H1 (cell line): Measurements from ENCODE around the gene SMURF2. TPM values are rescaled to one million over a fixed set of nuclear protein-coding genes. Genes with fewer than 3 reads are reported as not detected.

Source experiments
- CTCF ChIA-PET: fragments of 300-600 bp; sonication (Branson Sonifier 250); formaldehyde crosslinking; loops from one replicate; lab custom pipeline; 2021; ENCODE audit not compliant: partially characterized antibody; lab: Charles Lee
- POLR2A ChIA-PET: fragments of 300-600 bp; sonication (Branson Sonifier 250); formaldehyde crosslinking; loops from one replicate; lab custom pipeline; 2021; ENCODE audit warnings: inconsistent platforms; ENCODE audit not compliant: partially characterized antibody; lab: Charles Lee
- DNase-seq, 2 experiments: peaks; one replicate each; pipeline versions ENCODE4 v3.0.0 to v3.0.0-alpha.2; 2010 to 2022; ENCODE audit warnings: low spot score in 2 of 2, low read depth in 1 of 2, mixed read lengths in 1 of 2
- FAIRE-seq: peaks from 2 replicates; lab custom pipeline; 2011; peaks lifted over from hg19 to GRCh38; lab: Jason Lieb, UNC
- H2AFZ ChIP-seq: 2 replicates; pipeline ENCODE4 v1.8.1; 2012; ENCODE audit warnings: low read length, inconsistent platforms
- H2AK5ac ChIP-seq: 2 replicates; pipeline ENCODE4 v1.6.1; 2013; ENCODE audit warnings: low read depth, low read length
- H2BK120ac ChIP-seq: replicated peaks from 2 replicates; pipeline ENCODE3; 2013; ENCODE audit warnings: low read depth, low read length, inconsistent platforms
- H2BK12ac ChIP-seq: 2 replicates; pipeline ENCODE4 v1.6.1; 2013; ENCODE audit warnings: low read depth, low read length
- H2BK15ac ChIP-seq: 2 replicates; pipeline ENCODE4 v1.6.1; 2013; ENCODE audit warnings: low read length
- H2BK20ac ChIP-seq: 2 replicates; pipeline ENCODE4 v1.6.1; 2013; ENCODE audit warnings: low read length
- H2BK5ac ChIP-seq: 2 replicates; pipeline ENCODE4 v1.6.1; 2013; ENCODE audit warnings: low read depth, low read length
- H3K14ac ChIP-seq: 2 replicates; pipeline ENCODE4 v1.6.1; 2013; ENCODE audit warnings: inconsistent platforms; ENCODE audit not compliant: insufficient read length
- H3K18ac ChIP-seq: 2 replicates; pipeline ENCODE4 v1.6.1; 2013; ENCODE audit warnings: low read length; ENCODE audit errors: extremely low read depth
- H3K23ac ChIP-seq: 2 replicates; pipeline ENCODE4 v1.6.1; 2013; ENCODE audit warnings: inconsistent platforms; ENCODE audit not compliant: insufficient read length
- H3K23me2 ChIP-seq: 2 replicates; pipeline ENCODE4 v1.6.1; 2013; ENCODE audit warnings: low read depth, low read length
- H3K27ac ChIP-seq: 2 replicates; pipeline ENCODE4 v1.6.1; 2011; ENCODE audit warnings: low read depth, low read length, inconsistent platforms
- H3K27me3 ChIP-seq, 4 experiments: replicated peaks in 1 of 4; 1 replicate in 1 of 4; 2 replicates in 3 of 4; pipeline versions ENCODE4 v1.6.1 to v1.8.1; 2011 to 2013; ENCODE audit warnings: low read length in 3 of 4, mild to moderate bottlenecking in 3 of 4, inconsistent platforms in 2 of 4, mixed read lengths in 2 of 4, moderate library complexity in 1 of 4; ENCODE audit not compliant: control insufficient read depth in 3 of 4, insufficient read depth in 3 of 4; ENCODE audit errors: extremely low read depth in 1 of 4
- H3K36me3 ChIP-seq, 4 experiments: 2 replicates each; pipeline versions ENCODE4 v1.6.1 to v1.8.1; 2011 to 2013; ENCODE audit warnings: mild to moderate bottlenecking in 4 of 4, low read length in 3 of 4, moderate library complexity in 2 of 4, control low read depth in 1 of 4, inconsistent platforms in 1 of 4; ENCODE audit not compliant: insufficient read depth in 4 of 4, control insufficient read depth in 2 of 4
- H3K4ac ChIP-seq: replicated peaks from 2 replicates; pipeline ENCODE3; 2013; ENCODE audit warnings: low read length, low read depth, mixed read lengths, inconsistent platforms; ENCODE audit not compliant: insufficient read length
- H3K4me1 ChIP-seq, 4 experiments: replicated peaks in 1 of 4; 1 replicate in 1 of 4; 2 replicates in 3 of 4; pipeline versions ENCODE4 v1.6.1 to v1.8.1; 2011 to 2013; ENCODE audit warnings: low read length in 3 of 4, inconsistent platforms in 2 of 4, mixed read lengths in 1 of 4; ENCODE audit not compliant: insufficient read depth in 4 of 4, control insufficient read depth in 3 of 4
- H3K4me2 ChIP-seq, 2 experiments: 2 replicates each; pipeline versions ENCODE4 v1.6.1 to v1.8.1; 2011 to 2013; ENCODE audit warnings: low read depth in 2 of 2, low read length in 2 of 2, control low read depth in 1 of 2, inconsistent platforms in 1 of 2, mild to moderate bottlenecking in 1 of 2; ENCODE audit not compliant: insufficient read depth in 1 of 2
- H3K4me3 ChIP-seq, 4 experiments: fragments of 200-600, 300-600 bp in 1 of 4; sonication (generic), shearing (Covaris generic), sonication (Bioruptor Twin) in 1 of 4; 2 replicates each; pipeline versions ENCODE4 v1.5.1 to v1.8.1; 2011 to 2016; ENCODE audit warnings: low read length in 4 of 4, low read depth in 3 of 4, control low read depth in 2 of 4, inconsistent platforms in 2 of 4, mild to moderate bottlenecking in 2 of 4, mixed read lengths in 1 of 4, moderate library complexity in 1 of 4; ENCODE audit not compliant: insufficient read depth in 2 of 4; ENCODE audit errors: extremely low read depth in 1 of 4
- H3K56ac ChIP-seq: replicated peaks from 2 replicates; pipeline ENCODE3; 2013; ENCODE audit warnings: low read depth, mild to moderate bottlenecking, mixed read lengths, low read length, inconsistent platforms; ENCODE audit not compliant: insufficient read length
- H3K79me1 ChIP-seq: 2 replicates; pipeline ENCODE4 v1.6.1; 2013; ENCODE audit warnings: low read depth, low read length, control low read depth
- H3K79me2 ChIP-seq, 2 experiments: 2 replicates each; pipeline versions ENCODE4 v1.6.1 to v1.8.1; 2012 to 2013; ENCODE audit warnings: low read length in 2 of 2, mild to moderate bottlenecking in 2 of 2, inconsistent platforms in 1 of 2; ENCODE audit not compliant: insufficient read depth in 2 of 2, control insufficient read depth in 1 of 2
- H3K9ac ChIP-seq, 4 experiments: replicated peaks in 1 of 4; 1 replicate in 1 of 4; 2 replicates in 3 of 4; pipeline versions ENCODE4 v1.6.1 to v1.8.1; 2011 to 2013; ENCODE audit warnings: low read depth in 3 of 4, low read length in 3 of 4, control low read depth in 2 of 4, mild to moderate bottlenecking in 2 of 4, moderate library complexity in 2 of 4, inconsistent platforms in 1 of 4; ENCODE audit errors: extremely low read depth in 1 of 4
- H3K9me3 ChIP-seq, 2 experiments: 2 replicates each; pipeline versions ENCODE4 v1.6.1 to v1.8.1; 2012 to 2013; ENCODE audit warnings: mild to moderate bottlenecking in 2 of 2, moderate library complexity in 2 of 2, control low read depth in 1 of 2, inconsistent platforms in 1 of 2, low read depth in 1 of 2, low read length in 1 of 2, mixed read lengths in 1 of 2; ENCODE audit not compliant: insufficient read depth in 2 of 2
- H4K20me1 ChIP-seq, 2 experiments: replicated peaks in 1 of 2; 2 replicates each; pipeline versions ENCODE3 to v1.8.1; 2011 to 2013; ENCODE audit warnings: inconsistent platforms in 2 of 2, low read length in 2 of 2, mild to moderate bottlenecking in 1 of 2; ENCODE audit not compliant: insufficient read depth in 2 of 2, control insufficient read depth in 1 of 2
- H4K5ac ChIP-seq: 2 replicates; pipeline ENCODE4 v1.6.1; 2013; ENCODE audit warnings: low read length, low read depth, mixed read lengths, inconsistent platforms; ENCODE audit not compliant: insufficient read length
- H4K8ac ChIP-seq: 2 replicates; pipeline ENCODE4 v1.8.0; 2013; ENCODE audit warnings: mild to moderate bottlenecking, moderate library complexity, low read length, inconsistent platforms; ENCODE audit not compliant: insufficient read depth; ENCODE audit errors: extremely low read depth
- H4K91ac ChIP-seq: replicated peaks from 2 replicates; pipeline ENCODE3; 2013; ENCODE audit warnings: low read length, mixed read lengths, inconsistent platforms; ENCODE audit not compliant: insufficient read length
- TEAD4 ChIP-seq: IDR thresholded peaks from 2 replicates; pipeline ENCODE4 v1.6.1; 2012; ENCODE audit warnings: low read depth, low read length, inconsistent platforms, mixed read lengths
- WGBS, 2 experiments: shearing (Covaris generic) in 1 of 2; methylation state at CpG; one replicate each; pipeline versions ENCODE4 v1.1.6 to v1.1.7; 2013 to 2015; ENCODE audit warnings: low lambda C conversion rate in 2 of 2, mixed read lengths in 2 of 2, inconsistent platforms in 1 of 2, low coverage in 1 of 2, missing lambda C conversion rate in 1 of 2; ENCODE audit not compliant: insufficient replicate concordance in 2 of 2, insufficient coverage in 1 of 2, insufficient read length in 1 of 2; ENCODE audit errors: extremely low coverage in 1 of 2, missing lambda C conversion rate in 1 of 2; 5-methylcytosine and 5-hydroxymethylcytosine counted together
- polyA plus RNA-seq, 7 experiments: library from polyadenylated mRNA; depleted of rRNA in 3 of 7; stranded (reverse) in 5 of 7; unstranded in 2 of 7; fragments of >200 nt in 5 of 7; fragments of 200-250 nt in 2 of 7; gene quantifications; 1 replicate in 5 of 7; 2 replicates in 1 of 7; 4 replicates in 1 of 7; pipeline versions ENCODE4 v1.2.1 to v1.2.3, GENCODE V29; 2011 to 2013; ENCODE audit warnings: missing spikeins in 2 of 7, mixed read lengths in 2 of 7
- total RNA-seq: library from RNA; stranded (reverse); fragmentation: NEBNext Ultra II Directional; extraction: Animal tissue kit (Norgen Biotek cat#: 25700); gene quantifications from 2 replicates; pipeline ENCODE4 v1.2.1, GENCODE V29; 2021

The SMURF2 gene
- total and polyA plus RNA-seq, 2 of the 8 experiments (the other 6 are each of a cell fraction or from before 2014, with no cell fraction given) = 7.2 to 29.2 TPM

DNA sequence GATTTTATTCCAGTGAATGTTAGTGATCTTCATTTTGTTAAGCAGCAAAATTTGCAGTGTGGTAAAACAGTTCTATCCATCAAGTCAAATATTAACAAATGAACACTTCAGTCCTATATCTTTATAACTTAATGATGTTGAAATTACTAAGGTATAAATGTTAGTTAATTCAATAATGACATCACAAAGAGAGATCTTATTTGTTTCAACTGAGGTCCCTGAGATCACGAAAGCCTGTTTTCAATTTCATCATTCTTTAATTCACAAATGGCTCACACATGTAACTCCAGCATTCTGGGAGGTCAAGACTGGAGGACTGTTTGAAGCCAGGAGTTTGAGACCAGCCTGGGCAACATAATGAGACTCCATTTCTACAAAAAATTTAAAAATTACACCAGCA, 13.9 kb downstream of the SMURF2 start:
- no peak overlapping the region for H2BK15ac ChIP-seq
- no peak overlapping the region for H3K4me2 ChIP-seq
- H3K79me2 ChIP-seq = peaks cover 0 to 52% of the 10 kb centered on the region in 2 experiments; a peak in 2 of 4 replicates
- no peak overlapping the region for H3K14ac ChIP-seq
- no peaks in the 10 kb centered on the region; the same call in none of the 2 replicates for H3K79me1 ChIP-seq
- TF ChIP-seq TEAD4 = no peak
- no peak overlapping the region for H2BK12ac ChIP-seq
- no peaks in the 10 kb centered on the region for H3K9me3 ChIP-seq
- H4K91ac ChIP-seq = no peak overlapping the region
- H2BK120ac ChIP-seq = no peak overlapping the region
- H2BK20ac ChIP-seq = no peak overlapping the region
- H3K27me3 ChIP-seq = no peaks in the 10 kb centered on the region
- H3K36me3 ChIP-seq = no peaks in the 10 kb centered on the region
- no peak overlapping the region for H4K5ac ChIP-seq
- no peaks in the 10 kb centered on the region for H3K4me1 ChIP-seq
- no peak overlapping the region for H2AFZ ChIP-seq
- no peak overlapping the region for H2AK5ac ChIP-seq
- peaks cover 1 to 3% of the 10 kb centered on the region in 2 experiments for H4K20me1 ChIP-seq
- H3K23ac ChIP-seq = no peak overlapping the region
- no peak overlapping the region for H3K9ac ChIP-seq
- ChIA-PET POLR2A (no interaction called here), CTCF (interaction anchor here (1.3 to 3.4 kb wide), 5 partner anchors 15 to 116 kb away, joined by 3 to 19 read pairs (median 5); no protein-coding TSS in a partner anchor)
- whole genome bisulfite sequencing, 2 experiments = 94% methylated on average over 1 of the region's 1 CpG; no CpG with 5 or more reads in 1 of the 2 experiments
- no peaks in the 10 kb centered on the region for H3K23me2 ChIP-seq
- H4K8ac ChIP-seq = no peak overlapping the region
- H3K27ac ChIP-seq = no peak overlapping the region
- no peak overlapping the region for H3K56ac ChIP-seq
- H3K4me3 ChIP-seq = no peak overlapping the region
- H2BK5ac ChIP-seq = no peak overlapping the region
- DNase-seq (no peak), FAIRE-seq (no peak)
- H3K18ac ChIP-seq = no peak overlapping the region
- H3K4ac ChIP-seq = no peak overlapping the region
